ENCODE data around the gene PRG3.

DNA sequence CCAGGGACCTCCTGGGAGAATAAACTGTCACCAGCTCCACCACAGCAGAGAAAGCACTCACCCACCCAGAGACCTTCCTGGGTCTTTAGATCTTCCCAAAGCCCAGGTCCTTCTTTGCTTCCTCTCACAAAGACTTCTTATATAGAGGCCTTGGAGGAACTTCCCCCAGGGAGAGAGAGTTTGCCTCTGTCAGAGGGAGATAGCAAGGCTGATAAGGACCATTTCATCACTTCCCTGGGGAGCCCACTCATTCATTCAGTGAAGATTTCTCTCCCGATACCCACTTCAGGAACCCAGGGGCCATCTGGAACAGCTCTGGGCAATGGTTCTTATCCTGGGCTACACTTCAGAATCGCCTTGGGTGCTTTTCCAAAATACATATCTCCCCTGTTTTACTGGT is 9.6 kb upstream of the PRG3 start, which contains the start of gene PRG2:
- TF ChIP-seq, protein P1, sequence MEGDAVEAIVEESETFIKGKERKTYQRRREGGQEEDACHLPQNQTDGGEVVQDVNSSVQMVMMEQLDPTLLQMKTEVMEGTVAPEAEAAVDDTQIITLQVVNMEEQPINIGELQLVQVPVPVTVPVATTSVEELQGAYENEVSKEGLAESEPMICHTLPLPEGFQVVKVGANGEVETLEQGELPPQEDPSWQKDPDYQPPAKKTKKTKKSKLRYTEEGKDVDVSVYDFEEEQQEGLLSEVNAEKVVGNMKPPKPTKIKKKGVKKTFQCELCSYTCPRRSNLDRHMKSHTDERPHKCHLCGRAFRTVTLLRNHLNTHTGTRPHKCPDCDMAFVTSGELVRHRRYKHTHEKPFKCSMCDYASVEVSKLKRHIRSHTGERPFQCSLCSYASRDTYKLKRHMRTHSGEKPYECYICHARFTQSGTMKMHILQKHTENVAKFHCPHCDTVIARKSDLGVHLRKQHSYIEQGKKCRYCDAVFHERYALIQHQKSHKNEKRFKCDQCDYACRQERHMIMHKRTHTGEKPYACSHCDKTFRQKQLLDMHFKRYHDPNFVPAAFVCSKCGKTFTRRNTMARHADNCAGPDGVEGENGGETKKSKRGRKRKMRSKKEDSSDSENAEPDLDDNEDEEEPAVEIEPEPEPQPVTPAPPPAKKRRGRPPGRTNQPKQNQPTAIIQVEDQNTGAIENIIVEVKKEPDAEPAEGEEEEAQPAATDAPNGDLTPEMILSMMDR (conservative IDR thresholded peaks at IDR 0.05; ENCODE audit: low read length) = no peak
- TF ChIP-seq EZH2phosphoT487 (IDR thresholded peaks at IDR 0.05; ENCODE audit: borderline replicate concordance) = no peak
